ENCODE data around the gene BAZ1B. TPM values are rescaled to one million over a fixed set of nuclear protein-coding genes. Genes with fewer than 3 reads are reported as not detected.
A peak's percentile ranks its signal among the peaks of the same experiment; 100 is the strongest.

Gene BAZ1B
- total and polyA plus RNA-seq, 9 of the 15 experiments (the other 6 are each of a cell fraction or from before 2014, with no cell fraction given), result 15.0 to 134 (median 79.5) TPM

DNA sequence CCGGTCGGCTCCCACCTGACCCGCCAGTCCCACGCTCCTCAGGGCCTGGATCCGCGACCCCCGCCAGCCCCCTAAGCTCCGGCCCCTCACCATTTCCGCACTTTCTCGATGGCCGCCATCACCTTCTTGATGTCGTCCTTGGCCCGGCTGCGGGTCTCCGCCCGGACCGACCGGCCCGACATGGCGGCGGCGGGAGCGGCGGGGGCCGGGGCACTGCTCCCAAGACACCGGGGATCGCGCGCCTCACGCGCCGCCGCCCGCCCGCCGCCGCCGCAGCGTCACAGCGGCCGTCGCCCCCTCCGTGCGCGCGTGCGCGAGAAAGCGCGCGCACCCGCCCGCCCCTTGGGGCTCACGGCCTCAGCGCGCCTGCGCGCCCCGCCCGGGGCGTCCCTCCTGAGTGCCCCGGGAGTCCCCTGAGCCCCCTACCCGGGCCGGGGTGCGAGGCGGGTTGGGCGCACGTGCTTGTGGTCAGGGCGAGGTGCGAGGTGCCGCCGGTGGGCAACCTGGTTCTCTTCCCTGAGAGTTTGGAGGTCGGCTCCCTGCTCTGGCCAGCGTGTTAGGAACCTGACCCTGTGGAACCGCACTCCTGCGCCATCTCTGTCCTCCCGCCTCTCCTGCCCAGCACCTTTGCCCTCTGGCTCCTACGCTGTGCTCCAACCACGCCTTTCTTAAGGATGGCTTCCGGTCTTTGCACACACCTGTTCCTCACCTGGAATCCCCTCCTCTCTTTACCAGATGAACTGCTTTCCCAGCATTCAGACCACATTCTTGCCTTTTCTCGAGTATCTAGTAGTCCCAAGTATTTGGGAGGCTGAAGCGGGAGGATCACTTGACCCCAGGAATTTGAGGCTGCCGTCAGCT is 35.5 kb upstream of the BAZ1B start, which contains the start of gene BCL7B (continued):
- TF ChIP-seq MAFF (IDR thresholded peaks at IDR 0.05; ENCODE audit: low read length), result no peak
- TF ChIP-seq SMARCB1 (IDR thresholded peaks at IDR 0.05; ENCODE audit: insufficient read length, low read depth), result no peak
- TF ChIP-seq ZKSCAN1 (IDR thresholded peaks at IDR 0.05; ENCODE audit: low read depth, low read length), result peak; percentile 10; the same call in 1 of the 2 replicates
- no peak for TF ChIP-seq FOXK1 (CRISPR knock-in tag; IDR thresholded peaks at IDR 0.05; ENCODE audit: borderline replicate concordance)
- no peak for TF ChIP-seq ZNF253 (CRISPR knock-in tag; conservative IDR thresholded peaks at IDR 0.05)
- TF ChIP-seq ZNF316 (IDR thresholded peaks at IDR 0.05), result no peak
- TF ChIP-seq, protein P1, sequence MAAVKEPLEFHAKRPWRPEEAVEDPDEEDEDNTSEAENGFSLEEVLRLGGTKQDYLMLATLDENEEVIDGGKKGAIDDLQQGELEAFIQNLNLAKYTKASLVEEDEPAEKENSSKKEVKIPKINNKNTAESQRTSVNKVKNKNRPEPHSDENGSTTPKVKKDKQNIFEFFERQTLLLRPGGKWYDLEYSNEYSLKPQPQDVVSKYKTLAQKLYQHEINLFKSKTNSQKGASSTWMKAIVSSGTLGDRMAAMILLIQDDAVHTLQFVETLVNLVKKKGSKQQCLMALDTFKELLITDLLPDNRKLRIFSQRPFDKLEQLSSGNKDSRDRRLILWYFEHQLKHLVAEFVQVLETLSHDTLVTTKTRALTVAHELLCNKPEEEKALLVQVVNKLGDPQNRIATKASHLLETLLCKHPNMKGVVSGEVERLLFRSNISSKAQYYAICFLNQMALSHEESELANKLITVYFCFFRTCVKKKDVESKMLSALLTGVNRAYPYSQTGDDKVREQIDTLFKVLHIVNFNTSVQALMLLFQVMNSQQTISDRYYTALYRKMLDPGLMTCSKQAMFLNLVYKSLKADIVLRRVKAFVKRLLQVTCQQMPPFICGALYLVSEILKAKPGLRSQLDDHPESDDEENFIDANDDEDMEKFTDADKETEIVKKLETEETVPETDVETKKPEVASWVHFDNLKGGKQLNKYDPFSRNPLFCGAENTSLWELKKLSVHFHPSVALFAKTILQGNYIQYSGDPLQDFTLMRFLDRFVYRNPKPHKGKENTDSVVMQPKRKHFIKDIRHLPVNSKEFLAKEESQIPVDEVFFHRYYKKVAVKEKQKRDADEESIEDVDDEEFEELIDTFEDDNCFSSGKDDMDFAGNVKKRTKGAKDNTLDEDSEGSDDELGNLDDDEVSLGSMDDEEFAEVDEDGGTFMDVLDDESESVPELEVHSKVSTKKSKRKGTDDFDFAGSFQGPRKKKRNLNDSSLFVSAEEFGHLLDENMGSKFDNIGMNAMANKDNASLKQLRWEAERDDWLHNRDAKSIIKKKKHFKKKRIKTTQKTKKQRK (IDR thresholded peaks at IDR 0.05; ENCODE audit: borderline replicate concordance, low read depth, low read length), result no peak
- TF ChIP-seq, protein P2, sequence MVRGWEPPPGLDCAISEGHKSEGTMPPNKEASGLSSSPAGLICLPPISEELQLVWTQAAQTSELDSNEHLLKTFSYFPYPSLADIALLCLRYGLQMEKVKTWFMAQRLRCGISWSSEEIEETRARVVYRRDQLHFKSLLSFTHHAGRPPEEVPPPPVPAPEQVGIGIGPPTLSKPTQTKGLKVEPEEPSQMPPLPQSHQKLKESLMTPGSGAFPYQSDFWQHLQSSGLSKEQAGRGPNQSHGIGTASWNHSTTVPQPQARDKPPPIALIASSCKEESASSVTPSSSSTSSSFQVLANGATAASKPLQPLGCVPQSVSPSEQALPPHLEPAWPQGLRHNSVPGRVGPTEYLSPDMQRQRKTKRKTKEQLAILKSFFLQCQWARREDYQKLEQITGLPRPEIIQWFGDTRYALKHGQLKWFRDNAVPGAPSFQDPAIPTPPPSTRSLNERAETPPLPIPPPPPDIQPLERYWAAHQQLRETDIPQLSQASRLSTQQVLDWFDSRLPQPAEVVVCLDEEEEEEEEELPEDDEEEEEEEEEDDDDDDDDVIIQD (CRISPR knock-in tag; IDR thresholded peaks at IDR 0.05), result no peak
- TF ChIP-seq HDAC3 (IDR thresholded peaks at IDR 0.05; ENCODE audit: borderline replicate concordance, partially characterized antibody), result no peak
- no peak for TF ChIP-seq MCM5 (IDR thresholded peaks at IDR 0.05; ENCODE audit: low read depth)
- peak; percentile 55 for TF ChIP-seq EGR1 (conservative IDR thresholded peaks at IDR 0.05)
- TF ChIP-seq POLR2H (tag; IDR thresholded peaks at IDR 0.05; ENCODE audit: low read depth), result peak; percentile 85
- TF ChIP-seq KAT7 (CRISPR knock-in tag; IDR thresholded peaks at IDR 0.05; ENCODE audit: borderline replicate concordance), result 0 out of 2 replicates have a peak, but pooled peaks have one; percentile 51
- TF ChIP-seq NCOA1 (IDR thresholded peaks at IDR 0.05; ENCODE audit: low read depth), result no peak
- no peak for TF ChIP-seq ZNF24 (IDR thresholded peaks at IDR 0.05)
- TF ChIP-seq ZNF311 (CRISPR knock-in tag; IDR thresholded peaks at IDR 0.05), result peak; percentile 44; the same call in 1 of the 2 replicates
- no peak for TF ChIP-seq ADNP (tag; IDR thresholded peaks at IDR 0.05)
- TF ChIP-seq RBM25 (IDR thresholded peaks at IDR 0.05; ENCODE audit: low read depth, low read length, severe bottlenecking), result no peak
- TF ChIP-seq ZNF140 (CRISPR knock-in tag; IDR thresholded peaks at IDR 0.05), result no peak
- TF ChIP-seq CBX2 (IDR thresholded peaks at IDR 0.05; ENCODE audit: insufficient read depth, low read length, poor library complexity, severe bottlenecking), result no peak
- TF ChIP-seq DACH1 (IDR thresholded peaks at IDR 0.05; ENCODE audit: partially characterized antibody), result no peak
- no peak for TF ChIP-seq IFI16 (CRISPR knock-in tag; IDR thresholded peaks at IDR 0.05)
- TF ChIP-seq, protein P3, sequence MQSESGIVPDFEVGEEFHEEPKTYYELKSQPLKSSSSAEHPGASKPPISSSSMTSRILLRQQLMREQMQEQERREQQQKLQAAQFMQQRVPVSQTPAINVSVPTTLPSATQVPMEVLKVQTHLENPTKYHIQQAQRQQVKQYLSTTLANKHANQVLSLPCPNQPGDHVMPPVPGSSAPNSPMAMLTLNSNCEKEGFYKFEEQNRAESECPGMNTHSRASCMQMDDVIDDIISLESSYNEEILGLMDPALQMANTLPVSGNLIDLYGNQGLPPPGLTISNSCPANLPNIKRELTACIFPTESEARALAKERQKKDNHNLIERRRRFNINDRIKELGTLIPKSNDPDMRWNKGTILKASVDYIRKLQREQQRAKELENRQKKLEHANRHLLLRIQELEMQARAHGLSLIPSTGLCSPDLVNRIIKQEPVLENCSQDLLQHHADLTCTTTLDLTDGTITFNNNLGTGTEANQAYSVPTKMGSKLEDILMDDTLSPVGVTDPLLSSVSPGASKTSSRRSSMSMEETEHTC (IDR thresholded peaks at IDR 0.05), result no peak
- TF ChIP-seq DNMT1 (IDR thresholded peaks at IDR 0.05), result no peak
